GM18526 (cell line): ENCODE data around the gene ARHGAP15.

Experiments
- POLR2A ChIP-seq: IDR thresholded peaks from 3 replicates; pipeline ENCODE4 v1.6.1; 2011; ENCODE audit not compliant: insufficient read length; ENCODE audit errors: extremely low read depth

ARHGAP15 gene

DNA sequence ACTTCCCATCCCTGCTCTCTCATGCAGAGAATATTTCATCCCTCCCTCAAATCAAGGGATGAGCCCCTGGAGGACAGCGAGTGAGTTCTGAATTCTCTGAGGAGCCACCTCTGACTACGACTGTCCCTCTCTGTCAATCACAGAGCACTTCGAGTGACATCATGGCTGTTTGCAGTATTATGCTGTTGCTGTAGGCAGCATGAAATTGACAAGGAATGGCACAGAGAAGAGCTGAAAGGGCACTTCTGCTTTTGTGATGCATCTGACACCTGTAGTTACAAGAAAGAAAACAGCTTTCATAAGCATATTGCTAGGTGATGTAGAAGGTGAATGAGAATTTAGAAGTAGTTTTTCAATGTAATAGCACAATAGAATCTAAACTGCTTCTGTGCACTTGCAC, 166.9 kb downstream of the ARHGAP15 start:
- TF ChIP-seq POLR2A: no peak

GRCh38 chr2:143297182-143297581, 168.0 kb downstream of the ARHGAP15 start:
- TF ChIP-seq POLR2A: no peak

- TF ChIP-seq POLR2A: no peak
These were observed 171.3 kb downstream of the ARHGAP15 start for GRCh38 chr2:143300536-143300935.

DNA sequence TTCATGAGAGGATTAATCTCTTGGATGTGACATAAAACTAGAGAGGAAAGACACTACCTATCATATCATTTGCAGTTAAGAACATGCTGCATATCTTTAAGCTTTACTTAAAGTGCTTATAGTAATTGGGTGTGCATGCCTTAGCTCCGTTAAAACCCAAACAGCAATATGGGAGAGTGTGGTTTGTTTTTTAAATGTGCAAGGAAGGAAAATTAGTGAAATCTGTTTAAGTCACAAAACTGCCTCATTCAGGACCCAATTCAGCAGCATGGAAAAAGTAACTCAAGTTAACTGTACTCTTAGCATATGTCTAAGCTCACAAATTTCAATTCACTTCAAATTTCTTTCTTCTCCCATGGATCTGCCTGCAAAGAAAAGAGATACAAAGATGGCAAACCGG, 182.2 kb downstream of the ARHGAP15 start:
- no peak for TF ChIP-seq POLR2A

GRCh38 chr2:143312441-143312840, 183.2 kb downstream of the ARHGAP15 start:
- TF ChIP-seq POLR2A: no peak

DNA sequence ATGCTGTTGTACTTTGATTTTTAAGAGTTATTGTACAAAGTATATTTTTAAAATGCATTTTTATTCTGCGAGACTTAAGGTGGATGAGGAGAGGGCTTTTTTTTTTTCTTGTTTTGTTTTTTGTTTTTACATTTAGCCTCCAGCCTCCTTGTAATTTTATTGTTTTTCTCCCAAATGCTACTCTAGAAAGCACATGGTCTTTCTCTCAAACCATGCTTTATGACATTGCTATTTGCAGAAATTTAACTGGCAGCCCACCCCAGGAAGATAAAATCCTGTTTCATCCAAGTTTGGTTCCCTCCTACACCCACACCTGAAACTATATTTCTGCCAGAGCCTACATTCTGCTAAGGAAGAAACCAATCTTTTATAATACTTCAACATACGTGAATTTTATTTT, 184.6 kb downstream of the ARHGAP15 start:
- TF ChIP-seq POLR2A: no peak

GRCh38 chr2:143321994-143322393, 192.8 kb downstream of the ARHGAP15 start:
- TF ChIP-seq POLR2A: no peak

DNA sequence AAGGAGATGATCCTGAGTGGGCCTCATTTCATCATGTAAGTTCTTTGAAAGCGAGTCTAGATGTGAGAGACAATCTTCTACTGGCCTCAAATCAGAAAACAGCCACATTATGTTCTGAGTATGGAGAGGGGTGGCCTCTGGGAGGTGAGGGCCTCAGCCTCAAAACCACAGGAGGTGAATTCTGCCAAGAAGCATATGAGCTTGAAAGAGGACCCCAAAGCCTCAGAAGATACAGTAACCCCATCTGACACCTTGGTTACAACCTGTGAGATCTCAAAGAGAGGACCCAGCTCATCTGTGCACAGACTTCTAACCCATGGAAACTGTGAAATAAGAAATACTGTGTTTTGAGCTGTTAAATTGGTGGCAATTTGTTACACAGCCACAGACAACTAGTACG, 200.1 kb downstream of the ARHGAP15 start:
- TF ChIP-seq POLR2A: no peak

GRCh38 chr2:143333168-143333791, 204.1 kb downstream of the ARHGAP15 start:
- no peak for TF ChIP-seq POLR2A

DNA sequence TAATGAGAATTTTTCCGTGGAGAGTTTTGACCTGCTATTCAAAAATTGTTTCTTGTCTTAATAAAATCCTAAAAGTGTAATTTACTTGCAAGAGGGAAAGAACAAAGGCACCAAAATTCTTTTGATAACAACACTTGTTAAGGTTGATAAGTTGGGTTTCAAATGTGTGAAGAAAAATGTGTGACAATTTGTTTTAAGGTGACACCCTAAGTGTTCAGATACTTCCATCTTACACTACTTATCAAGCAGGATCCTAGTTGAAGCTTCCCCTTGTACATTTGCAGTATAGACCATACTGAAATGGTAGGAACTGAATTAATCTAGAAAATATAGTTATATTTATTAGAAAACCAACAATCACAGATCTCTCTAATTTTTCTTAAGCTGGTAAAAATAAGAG, 204.6 kb downstream of the ARHGAP15 start:
- no peak for TF ChIP-seq POLR2A

DNA sequence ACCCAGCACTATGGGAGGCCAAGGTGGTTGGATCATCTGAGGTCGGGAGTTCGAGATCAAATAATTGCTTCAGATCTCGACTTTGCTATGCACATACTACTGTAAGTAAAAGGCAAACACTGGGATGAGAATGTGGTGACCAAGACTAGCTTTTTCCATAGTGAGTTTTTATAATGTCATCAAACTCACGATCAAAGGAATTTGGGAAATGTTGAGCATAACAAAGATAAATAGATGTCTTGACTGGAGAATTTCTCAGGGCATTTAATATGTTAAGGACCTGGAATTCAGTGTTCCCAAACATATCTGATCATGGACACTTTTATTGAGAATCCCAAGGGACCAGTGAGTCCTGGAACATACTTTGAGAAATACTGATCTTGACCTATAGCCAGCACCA, 205.6 kb downstream of the ARHGAP15 start:
- no peak for TF ChIP-seq POLR2A

DNA sequence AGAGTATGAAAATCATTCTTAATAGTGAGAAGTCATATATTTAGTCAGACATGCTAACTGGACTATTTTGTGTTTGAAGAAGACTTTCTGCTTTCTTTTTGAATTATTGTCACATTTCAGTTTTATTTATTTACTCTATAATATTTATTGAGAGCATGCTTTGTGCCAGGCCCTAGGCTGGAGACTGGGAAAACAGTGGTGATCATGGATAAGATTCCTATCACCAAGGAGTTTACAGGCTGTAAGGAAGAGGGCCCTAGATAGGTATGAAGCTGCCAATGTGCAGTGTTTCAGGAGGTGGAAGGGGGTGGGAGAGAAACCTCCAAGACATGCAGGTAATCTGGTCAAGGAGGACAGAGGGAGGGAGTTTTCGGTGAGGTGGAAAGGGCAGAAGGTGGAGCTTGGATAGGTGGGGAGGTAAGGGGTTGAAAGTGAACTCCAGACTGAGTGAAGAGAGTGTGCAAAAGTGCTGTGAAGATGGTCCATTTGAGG, 207.5 kb downstream of the ARHGAP15 start:
- no peak for TF ChIP-seq POLR2A

DNA sequence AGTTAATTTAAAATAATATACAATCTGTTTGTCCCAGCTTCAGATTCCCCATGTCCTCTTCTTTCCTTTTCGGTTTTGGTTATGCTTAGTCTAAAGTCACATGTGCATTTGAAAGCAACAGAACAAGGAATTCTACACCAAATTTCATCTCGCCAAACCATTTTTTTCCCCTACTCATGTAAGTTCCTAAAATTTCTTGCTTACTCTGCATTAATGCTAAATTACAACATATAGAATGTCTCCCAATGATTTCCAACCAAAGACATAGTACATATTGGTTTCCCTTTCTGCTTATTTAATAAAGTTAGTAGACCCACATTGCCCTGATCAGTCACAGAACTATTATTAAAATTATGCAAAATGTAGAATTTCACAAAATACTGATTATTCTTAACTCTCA, 212.3 kb downstream of the ARHGAP15 start:
- no peak for TF ChIP-seq POLR2A

- TF ChIP-seq POLR2A: no peak
These were observed 215.6 kb downstream of the ARHGAP15 start for GRCh38 chr2:143344780-143345179.

DNA sequence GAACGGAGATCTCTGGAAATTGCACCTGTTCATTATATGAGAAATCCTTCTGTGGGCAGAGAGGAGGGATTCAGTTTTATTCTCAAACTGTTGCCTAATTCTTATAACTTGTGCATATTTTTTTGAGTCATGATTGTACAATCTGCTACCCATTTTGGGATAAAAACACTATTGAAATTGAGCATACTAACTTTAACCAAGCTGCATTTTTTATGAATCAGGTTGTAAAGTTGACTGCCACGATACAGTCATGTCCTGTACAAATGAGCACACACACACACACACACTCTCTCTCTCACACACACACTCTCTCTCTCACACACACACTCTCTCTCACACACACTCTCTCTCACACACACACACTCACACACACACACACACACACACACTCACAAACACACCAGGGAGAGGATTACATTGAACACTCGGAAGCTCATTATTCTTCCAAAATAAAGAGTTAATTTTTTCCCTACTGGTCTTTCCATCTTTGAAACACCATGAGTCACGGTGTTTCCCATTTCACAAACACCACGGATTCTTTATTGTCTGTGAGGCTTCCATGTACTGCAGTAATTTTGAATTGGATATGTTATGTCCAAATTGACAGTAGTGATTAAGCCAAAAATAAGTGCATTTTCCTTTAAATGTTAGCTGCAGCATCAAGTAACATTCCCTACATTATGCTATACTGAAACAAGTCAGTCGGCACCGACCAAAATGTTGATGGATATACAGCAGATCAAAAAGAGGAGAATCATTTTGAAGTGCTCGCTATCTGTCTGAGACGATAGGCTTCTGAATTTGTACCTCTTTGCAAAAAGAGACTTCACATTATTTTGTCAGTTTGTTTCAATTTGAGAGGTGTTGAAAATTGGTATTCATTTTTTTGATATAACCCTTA, 216.9 kb downstream of the ARHGAP15 start:
- TF ChIP-seq POLR2A: no peak

- no peak for TF ChIP-seq POLR2A
These were observed 218.1 kb downstream of the ARHGAP15 start for GRCh38 chr2:143347271-143347695.
